Measurements from ENCODE around the gene FAM163A. TPM values are rescaled to one million over a fixed set of nuclear protein-coding genes. Genes with fewer than 3 reads are reported as not detected.
A peak's percentile ranks its signal among the peaks of the same experiment; 100 is the strongest.
"Not testable (repeated sequence)": the region's sequence is repeated elsewhere in the genome, so short reads cannot be mapped to it uniquely, and the experiment has no call there.

FAM163A gene
- 1 to 10 TPM; 3.5 to 6.0 TPM for total RNA-seq
- 6.6 TPM for polyA plus RNA-seq (ENCODE audit: insufficient read depth, low read depth, low replicate concordance)
- long read RNA-seq, donor 1: 0 reads
- long read RNA-seq, donor 2: 0 reads

GRCh38 chr1:179742717-179743678, at the start of gene FAM163A:
FAM163A (plus strand) TSS chr1:179743291; CDS start chr1:179813098, 69,807 bp downstream.
- no peak for DNase-seq
- Histone ChIP-seq H3K4me1 (peaks cover 6% of the 10 kb centered on the region), H3K27ac (no peak within 1 kb of the TSS), H3K27me3 (no peaks in the 10 kb centered on the region), H3K36me3 (ENCODE audit: low read depth, missing control alignments) (no peaks in the 10 kb centered on the region), H3K4me3 (peak within 1 kb of the TSS; percentile 35 to 59), H3K9me3 (no peaks in the 10 kb centered on the region)
- intact Hi-C loops (cut with DNase I; ENCODE audit: low total_unique reads): no loop called here
- TF ChIP-seq, protein P1, sequence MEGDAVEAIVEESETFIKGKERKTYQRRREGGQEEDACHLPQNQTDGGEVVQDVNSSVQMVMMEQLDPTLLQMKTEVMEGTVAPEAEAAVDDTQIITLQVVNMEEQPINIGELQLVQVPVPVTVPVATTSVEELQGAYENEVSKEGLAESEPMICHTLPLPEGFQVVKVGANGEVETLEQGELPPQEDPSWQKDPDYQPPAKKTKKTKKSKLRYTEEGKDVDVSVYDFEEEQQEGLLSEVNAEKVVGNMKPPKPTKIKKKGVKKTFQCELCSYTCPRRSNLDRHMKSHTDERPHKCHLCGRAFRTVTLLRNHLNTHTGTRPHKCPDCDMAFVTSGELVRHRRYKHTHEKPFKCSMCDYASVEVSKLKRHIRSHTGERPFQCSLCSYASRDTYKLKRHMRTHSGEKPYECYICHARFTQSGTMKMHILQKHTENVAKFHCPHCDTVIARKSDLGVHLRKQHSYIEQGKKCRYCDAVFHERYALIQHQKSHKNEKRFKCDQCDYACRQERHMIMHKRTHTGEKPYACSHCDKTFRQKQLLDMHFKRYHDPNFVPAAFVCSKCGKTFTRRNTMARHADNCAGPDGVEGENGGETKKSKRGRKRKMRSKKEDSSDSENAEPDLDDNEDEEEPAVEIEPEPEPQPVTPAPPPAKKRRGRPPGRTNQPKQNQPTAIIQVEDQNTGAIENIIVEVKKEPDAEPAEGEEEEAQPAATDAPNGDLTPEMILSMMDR (IDR thresholded peaks at IDR 0.05): no peak
- TF ChIP-seq POLR2A (IDR thresholded peaks at IDR 0.05): no peak
- WGBS, 2 donors: 0 to 1% methylated on average over 20 to 80 of the region's 92 CpGs

- intact Hi-C loops (cut with DNase I; ENCODE audit: low total_unique reads); DNase-seq: not testable (repeated sequence)
These were observed 48.6 kb upstream of the FAM163A start for GRCh38 chr1:179694530-179694929.

GRCh38 chr1:179702946-179703539, 40.0 kb upstream of the FAM163A start:
- DNase-seq: no peak
- Histone ChIP-seq H3K27ac (no peak overlapping the region), H3K27me3 (no peaks in the 10 kb centered on the region), H3K4me3 (no peak overlapping the region), H3K4me1 (no peaks in the 10 kb centered on the region), H3K36me3 (ENCODE audit: low read depth, missing control alignments) (no peaks in the 10 kb centered on the region), H3K9me3 (no peaks in the 10 kb centered on the region)
- intact Hi-C loops (cut with DNase I; ENCODE audit: low total_unique reads): no loop called here
- 75 to 87% methylated on average over 5 of the region's 5 CpGs for WGBS, 2 donors
- TF ChIP-seq, protein P1 (IDR thresholded peaks at IDR 0.05): no peak
- TF ChIP-seq POLR2A (IDR thresholded peaks at IDR 0.05): no peak

More at GRCh38 chr1:179694530-179694929, 48.6 kb upstream of the FAM163A start:
- H3K4me1 ChIP-seq; H3K27ac ChIP-seq; H3K36me3 ChIP-seq (ENCODE audit: low read depth, missing control alignments); H3K9me3 ChIP-seq; H3K27me3 ChIP-seq; H3K4me3 ChIP-seq: not testable (repeated sequence)
- WGBS, 2 donors: 67 to 80% methylated on average over 3 to 6 of the region's 6 CpGs

DNA sequence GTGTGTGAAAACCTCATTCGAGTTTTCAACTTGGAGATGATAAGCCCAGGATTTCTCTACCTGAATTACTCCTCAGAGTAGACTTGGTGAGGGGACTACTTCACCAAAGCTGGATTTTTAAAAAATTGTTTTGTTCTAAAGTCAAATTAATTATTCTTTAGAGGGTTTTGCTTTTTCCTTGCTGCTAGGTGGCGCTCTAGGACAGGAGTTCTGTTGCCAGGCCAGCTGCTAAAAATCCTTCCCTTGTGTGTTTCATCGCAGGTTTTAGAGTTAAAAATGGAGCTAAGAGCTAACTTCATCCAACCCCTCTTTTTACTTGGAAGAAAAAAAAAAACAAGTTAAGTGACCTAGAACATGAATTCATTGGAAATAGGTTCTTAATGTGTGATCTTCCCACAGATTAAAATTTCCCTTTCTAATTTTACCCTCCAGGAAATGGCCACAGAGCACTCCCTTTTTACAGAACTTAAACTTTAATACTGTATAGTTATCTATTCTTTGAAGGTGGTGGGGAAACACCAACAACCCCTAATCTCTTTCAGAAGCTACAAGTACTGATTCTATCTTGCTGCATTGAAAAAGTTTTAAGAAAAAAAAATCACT, 36.7 kb upstream of the FAM163A start:
- Histone ChIP-seq H3K36me3 (ENCODE audit: low read depth, missing control alignments) (no peaks in the 10 kb centered on the region), H3K27me3 (no peaks in the 10 kb centered on the region), H3K9me3 (no peaks in the 10 kb centered on the region), H3K4me3 (no peak overlapping the region), H3K4me1 (no peaks in the 10 kb centered on the region), H3K27ac (no peak overlapping the region)
- peak; percentile 52 for DNase-seq
- no peak for TF ChIP-seq POLR2A (IDR thresholded peaks at IDR 0.05)
- TF ChIP-seq, protein P1 (IDR thresholded peaks at IDR 0.05): peak; percentile 62 to 84 (median 64)
- intact Hi-C loops (cut with DNase I; ENCODE audit: low total_unique reads): loop anchor here (5.0 kb wide), 1 partner anchor 111 kb away; no protein-coding TSS in a partner anchor
- 4 to 11% methylated on average over 3 of the region's 3 CpGs for WGBS, 2 donors

- intact Hi-C loops (cut with DNase I; ENCODE audit: low total_unique reads): loop anchor here (5.0 kb wide), 1 partner anchor 110 kb away; no protein-coding TSS in a partner anchor
- DNase-seq: no peak
These were observed 35.7 kb upstream of the FAM163A start for GRCh38 chr1:179707406-179707805.

More at GRCh38 chr1:179707406-179707805, 35.7 kb upstream of the FAM163A start:
- H3K4me1 ChIP-seq: no peaks in the 10 kb centered on the region
- H3K27me3 ChIP-seq: no peaks in the 10 kb centered on the region
- TF ChIP-seq, protein P1 (IDR thresholded peaks at IDR 0.05): no peak
- TF ChIP-seq POLR2A (IDR thresholded peaks at IDR 0.05): no peak
- no peaks in the 10 kb centered on the region for H3K9me3 ChIP-seq
- 73 to 79% methylated on average over 2 of the region's 2 CpGs for WGBS, 2 donors
- no peak overlapping the region for H3K27ac ChIP-seq
- H3K36me3 ChIP-seq (ENCODE audit: low read depth, missing control alignments): no peaks in the 10 kb centered on the region
- H3K4me3 ChIP-seq: no peak overlapping the region

Data from testis (tissue), 5 donors.